Stimulated activated naive CD4-positive, alpha-beta T cell treated with Interleukin-2 at 50 U/mL for 16 hours (primary cell): ENCODE data around the gene MPC2.

Source experiments
- DNase-seq: peaks from one replicate; lab custom pipeline; 2025; lab: John Stamatoyannopoulos, UW

MPC2 gene

DNA sequence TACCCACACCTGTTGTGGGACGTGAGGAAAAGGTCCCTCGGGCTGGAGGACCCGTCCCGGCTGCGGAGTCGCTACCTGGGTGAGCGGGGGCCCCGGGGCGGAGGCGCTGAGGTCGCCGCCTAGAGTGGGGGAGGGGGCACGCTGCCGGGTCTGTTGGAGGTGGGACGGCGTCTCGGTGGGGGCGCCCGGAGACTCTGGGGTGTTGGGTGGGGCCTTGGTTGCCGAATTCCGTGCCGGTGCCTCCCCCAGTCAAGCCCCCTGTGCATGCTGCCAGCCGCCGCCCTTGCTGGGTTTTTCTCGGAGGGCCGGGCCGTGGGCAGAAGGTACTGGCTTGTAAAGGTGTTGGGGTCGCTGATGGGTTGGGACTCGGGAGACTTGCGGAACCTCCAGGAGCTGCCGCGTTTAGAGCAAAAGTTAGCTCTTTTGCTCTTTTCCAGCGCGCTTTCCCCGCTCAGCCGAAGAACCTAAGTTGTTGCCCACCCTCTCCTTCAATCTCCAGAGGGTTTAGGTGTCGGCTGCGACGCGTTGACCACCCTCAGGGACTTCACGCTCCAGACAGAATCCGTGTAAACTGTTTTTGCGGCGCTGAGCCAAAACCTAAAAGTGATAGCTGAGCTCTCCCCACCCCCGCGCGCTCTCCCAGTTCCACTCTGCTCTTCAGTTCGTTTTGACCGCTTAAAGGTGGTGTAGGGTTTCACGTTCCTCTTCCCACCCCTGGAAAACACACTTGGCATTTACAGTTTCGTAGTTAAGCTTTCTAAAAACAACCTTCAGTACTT is at the start of gene MPC2:
TSS of gene MPC2 (minus strand) at position 143 of the 779 bp plus-strand sequence. CDS start 1,231 bp downstream, outside the sequence.
- peak; percentile 69 for DNase-seq

DNA sequence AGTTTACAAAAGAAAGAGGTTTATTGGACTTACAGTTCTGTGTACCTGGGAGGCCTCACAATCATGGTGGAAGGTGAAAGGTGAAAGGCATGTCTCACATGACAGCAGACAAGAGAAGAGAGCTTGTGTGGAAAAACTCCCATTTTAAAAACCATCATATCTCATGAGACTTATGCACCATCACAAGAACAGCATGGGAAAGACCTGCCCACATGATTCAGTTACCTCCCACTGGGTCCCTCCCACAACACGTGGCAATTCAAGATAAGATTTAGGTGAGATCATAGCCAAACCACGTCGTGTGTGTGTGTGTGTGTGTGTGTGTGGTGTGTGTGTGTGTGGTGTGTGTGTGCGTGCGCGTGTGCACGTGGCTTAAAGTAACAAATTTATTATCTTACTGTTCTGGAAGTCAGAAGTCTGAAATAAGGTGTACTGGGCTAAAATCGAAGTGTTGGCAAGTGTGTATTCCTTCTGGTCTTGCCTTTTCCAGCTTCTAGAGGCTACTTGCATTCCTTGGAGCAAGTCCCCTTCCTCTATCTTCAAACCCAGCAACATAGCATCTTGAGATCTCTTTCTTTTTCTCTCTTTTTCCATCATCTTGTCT is 48.1 kb upstream of the MPC2 start:
- DNase-seq: no peak

DNA sequence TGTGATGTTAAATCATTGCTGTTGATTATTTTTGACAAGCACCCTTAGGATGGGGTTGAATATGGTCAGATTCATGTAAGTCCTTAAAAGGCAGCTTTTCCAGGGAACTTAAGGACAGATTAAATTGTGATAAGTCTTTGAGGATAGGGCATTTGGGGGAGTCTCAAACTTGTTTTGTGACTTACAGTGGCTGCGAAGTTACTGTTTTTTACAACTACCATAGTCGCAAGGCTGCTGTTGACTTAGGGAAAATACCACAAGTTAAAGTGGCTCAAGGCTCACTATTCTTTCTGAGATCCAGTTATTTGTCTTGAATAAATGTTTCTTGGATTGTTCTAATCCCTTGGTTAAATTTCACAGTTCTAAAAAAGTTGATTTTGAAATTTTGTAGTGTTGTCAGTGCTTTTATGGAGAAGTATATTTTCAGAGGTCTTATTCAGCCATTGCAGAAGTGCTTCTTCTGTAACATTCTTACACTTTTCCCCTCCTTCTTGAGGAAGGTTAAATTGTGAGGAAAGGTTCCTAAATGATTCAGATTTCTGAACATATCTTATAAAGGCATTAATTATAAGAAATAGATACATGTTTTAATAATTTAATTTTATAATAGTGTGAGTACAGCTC is 47.0 kb upstream of the MPC2 start:
- no peak for DNase-seq

DNA sequence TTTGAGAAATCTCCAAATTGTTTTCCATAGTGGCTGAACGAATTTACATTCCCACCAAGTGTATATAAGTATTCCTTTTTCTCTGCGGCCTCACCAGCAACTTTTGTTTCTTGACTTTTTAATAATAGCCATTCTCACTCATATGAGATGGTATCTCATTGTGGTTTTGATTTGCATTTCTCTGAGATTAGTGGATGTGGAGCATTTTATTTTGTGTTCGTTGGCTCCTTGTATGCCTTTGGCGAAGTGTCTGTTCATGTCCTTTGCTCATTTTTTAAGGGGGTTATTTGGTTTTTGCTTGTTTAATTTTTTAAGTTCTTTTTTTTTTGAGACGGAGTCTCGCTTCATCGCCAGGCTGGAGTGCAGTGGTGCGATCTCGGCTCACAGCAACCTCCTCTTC is 45.1 kb upstream of the MPC2 start:
- no peak for DNase-seq

- DNase-seq: no peak
Measured at GRCh38 chr1:167977245-167977644, 40.4 kb upstream of the MPC2 start.

DNA sequence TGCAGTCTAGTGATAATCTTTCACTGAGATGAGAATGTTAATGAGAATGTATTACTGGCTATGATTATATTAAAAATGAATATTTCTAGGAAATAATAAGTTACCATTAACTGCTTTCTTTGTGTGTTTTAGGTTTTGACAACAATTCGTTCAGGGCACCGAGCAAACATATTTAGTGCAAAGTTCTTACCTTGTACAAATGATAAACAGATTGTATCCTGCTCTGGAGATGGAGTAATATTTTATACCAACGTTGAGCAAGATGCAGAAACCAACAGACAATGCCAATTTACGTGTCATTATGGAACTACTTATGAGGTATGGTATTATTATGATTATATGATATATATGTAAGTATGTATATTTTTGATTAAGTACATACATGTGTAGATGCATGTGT is 37.8 kb upstream of the MPC2 start:
- no peak for DNase-seq

DNA sequence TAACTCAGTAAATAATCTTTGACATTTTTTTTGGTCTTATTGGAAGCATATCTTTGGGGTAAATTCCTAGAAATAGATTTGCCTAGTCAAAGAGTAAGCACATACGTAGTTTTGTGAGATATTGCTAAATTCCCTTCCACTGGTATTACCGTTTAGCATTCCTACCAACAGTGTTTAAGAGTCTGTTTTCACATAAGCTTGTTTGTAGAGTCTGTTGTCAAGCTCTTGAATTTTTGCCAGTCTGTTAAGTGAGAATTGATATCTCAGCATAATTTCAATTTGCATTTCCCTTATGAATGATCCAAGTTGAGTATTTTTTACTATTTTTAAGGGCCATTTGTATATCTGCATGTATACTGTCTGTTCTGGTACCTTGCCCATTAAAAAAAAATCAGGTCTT is 37.0 kb upstream of the MPC2 start:
- no peak for DNase-seq

- no peak for DNase-seq
Measured at GRCh38 chr1:167968569-167968968, 31.7 kb upstream of the MPC2 start.

DNA sequence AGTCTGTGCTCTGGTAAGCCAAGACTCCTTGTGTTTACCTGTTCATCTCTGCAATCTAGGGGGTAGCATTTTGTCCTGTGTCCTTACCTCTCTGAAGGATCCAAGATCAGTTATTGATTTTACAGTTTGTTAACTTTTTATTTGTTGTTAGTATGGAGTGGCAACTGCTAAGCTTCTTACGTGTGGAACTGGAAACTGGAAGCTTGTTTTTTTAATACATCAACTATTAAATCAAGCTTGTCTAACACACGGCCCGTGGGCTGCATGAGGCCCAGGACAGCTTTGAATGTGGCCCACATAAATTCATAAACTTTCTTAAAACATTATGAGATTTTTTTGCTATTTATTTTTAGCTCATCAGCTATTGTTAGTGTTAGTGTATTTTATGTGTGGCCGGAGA is 29.2 kb upstream of the MPC2 start:
- DNase-seq: no peak

DNA sequence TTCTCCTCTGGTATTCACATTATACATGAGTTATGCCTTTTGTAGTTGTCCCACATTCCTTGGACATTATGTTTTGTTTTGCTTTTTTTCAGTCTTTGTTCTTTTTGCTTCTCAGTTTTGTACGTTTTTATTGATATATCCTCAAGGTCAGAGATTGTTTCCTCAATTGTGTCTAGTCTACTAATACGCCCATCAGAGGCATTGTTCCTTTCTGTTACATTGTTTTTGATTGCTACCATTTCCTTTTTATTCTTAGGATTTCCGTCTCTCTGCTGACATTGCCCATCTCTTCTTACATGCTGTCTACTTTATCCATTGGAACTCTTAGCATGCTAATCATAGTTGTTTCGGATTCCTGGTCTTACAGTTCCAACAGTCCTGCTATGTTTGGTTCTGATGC is 27.8 kb upstream of the MPC2 start:
- no peak for DNase-seq

DNA sequence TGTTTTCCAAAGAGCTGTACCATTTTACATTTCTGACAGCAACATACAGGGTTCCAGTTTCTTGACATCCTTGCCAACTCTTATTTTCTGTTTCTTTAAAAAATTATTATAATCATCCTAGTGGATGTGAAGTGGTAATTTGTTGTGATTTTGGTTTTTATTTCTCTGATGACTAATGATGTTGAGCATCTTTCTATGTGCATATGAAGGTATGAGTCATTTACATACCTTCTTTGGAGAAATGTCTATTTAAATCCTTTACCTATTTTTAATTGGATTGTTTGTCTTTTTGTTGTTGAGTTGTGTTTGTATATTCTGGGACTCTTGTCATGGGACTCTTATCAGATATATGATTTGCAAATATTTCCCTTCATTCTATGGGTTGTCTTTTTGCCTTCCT is 20.8 kb upstream of the MPC2 start:
- no peak for DNase-seq

- no peak for DNase-seq
Measured at GRCh38 chr1:167955915-167956314, 19.0 kb upstream of the MPC2 start.

DNA sequence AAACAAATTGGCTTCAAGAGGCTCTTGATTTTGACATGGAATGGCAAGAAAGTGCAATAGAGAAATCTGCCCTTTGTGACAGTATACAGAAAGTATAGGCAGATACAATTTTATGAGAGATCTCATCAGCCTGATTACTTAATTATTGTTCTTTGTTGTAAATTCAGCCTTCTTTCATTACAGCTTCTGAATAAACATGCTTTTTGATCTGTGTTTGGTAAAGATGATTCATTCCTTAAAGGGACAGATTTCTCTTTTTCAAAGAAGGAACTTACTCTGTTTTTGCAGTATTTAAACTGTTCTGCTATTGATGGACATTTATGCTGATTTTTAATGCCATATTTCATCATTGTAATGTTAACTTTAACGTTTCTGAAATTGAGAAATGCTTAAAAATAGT is 13.7 kb upstream of the MPC2 start:
- no peak for DNase-seq

DNA sequence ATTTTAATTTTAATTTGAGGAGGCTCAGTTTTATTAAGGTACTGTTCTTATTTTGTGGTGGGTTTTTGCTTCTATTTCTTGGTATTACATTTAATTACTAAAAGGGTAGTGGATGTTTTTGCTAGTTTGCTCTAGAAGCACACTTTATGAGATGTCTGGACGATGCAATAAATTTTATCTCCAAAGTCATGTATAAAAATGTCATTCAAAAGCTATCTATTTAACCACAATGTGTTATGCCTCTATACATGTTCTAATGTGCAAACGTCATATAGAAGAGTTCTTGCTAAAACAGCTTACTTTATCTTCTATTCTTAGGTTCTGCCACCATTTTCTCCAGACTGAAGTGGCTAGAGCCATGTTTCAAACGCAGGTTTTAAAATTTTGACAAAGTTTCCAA is 12.9 kb upstream of the MPC2 start:
- DNase-seq: no peak

DNA sequence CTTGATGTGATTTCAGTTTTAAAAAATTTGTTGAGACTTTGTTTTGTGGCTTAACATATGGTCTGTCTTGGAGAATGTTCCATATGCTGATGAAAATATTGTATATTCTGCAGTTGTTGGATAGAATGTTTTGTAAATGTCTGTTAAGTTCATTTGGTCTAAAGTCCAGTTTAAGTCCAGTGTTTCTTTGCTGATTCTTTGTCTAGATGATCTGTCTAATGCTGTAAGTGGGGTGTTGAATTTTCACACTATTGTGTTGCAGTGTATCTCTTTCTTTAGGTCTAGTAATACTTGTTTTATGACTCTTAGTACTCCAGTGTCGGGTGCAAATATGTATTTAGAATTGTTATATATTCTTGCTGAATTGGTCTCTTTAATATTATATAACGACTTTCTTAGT is 10.9 kb upstream of the MPC2 start:
- DNase-seq: no peak

DNA sequence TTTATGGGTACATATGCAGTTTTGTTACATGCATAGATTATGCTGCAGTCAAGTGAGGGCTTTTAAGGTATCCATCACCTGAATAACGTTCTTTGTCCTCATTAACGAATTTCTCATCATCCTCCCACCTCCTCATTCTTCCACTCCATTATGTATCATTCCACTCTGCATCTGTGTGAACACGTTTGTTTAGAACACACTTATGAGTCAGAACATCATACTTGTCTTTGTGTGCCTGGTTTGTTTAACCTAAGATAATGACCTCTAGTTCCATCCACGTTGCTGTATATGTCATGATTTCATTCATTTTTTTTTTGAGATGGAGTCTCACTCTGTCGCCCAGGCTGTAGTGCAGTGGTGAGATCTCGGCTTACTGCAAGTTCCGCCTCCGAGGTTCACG is 6.7 kb upstream of the MPC2 start:
- DNase-seq: no peak

- DNase-seq: no peak
Measured at GRCh38 chr1:167940264-167940663, 3.4 kb upstream of the MPC2 start.

DNA sequence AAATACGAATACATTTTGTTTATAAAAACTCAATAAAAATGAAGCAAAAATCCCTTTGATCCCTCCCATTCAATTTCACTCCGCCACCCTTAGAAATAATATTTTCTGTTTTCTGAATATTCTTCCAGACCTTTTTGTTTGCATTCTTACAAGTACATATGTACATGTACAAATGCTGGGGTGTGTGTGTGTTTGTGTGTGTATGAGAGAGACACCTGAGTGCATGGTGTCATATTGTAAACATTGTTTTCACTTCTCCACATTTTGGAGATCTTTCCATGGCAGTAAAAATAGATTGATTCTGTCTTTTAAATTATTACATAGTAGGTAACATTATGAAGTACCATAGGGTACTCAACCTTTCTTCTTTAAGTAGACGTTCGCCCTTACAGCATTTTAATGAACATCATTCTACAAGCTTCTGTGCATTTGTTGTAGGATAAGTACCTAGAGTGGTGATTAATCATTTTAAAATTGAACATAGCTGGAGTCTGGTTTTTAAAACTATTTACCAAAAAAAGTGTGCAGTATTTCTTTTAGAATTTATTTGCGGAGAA is 1.3 kb upstream of the MPC2 start:
- no peak for DNase-seq

GRCh38 chr1:167937709-167938010 is 788 bp upstream of the MPC2 start:
- DNase-seq: no peak

GRCh38 chr1:167936068-167936929 is 573 bp downstream of the MPC2 start, which contains the start of gene DCAF6:
TSS of gene DCAF6 (plus strand) at chr1:167936683. CDS start at chr1:167936912, 229 bp downstream.
- DNase-seq: peak; percentile 95

GRCh38 chr1:167935216-167936067 is 1.4 kb downstream of the MPC2 start:
- peak; percentile 29 for DNase-seq
